Subcutaneous abdominal adipose tissue (tissue), 5 donors: ENCODE data around the gene KCND3.
"Not testable (repeated sequence)": the region's sequence is repeated elsewhere in the genome, so short reads cannot be mapped to it uniquely, and the experiment has no call there.

Experiments used
- H3K27ac ChIP-seq: one replicate; pipeline ENCODE4 v1.7.0; 2013; ENCODE audit warnings: low read depth, mild to moderate bottlenecking, inconsistent platforms, low read length, moderate library complexity
- H3K27me3 ChIP-seq, 5 donors: one replicate each; pipeline ENCODE4 v1.7.0; 2013; ENCODE audit warnings: low read length in 5 of 5, inconsistent platforms in 1 of 5; ENCODE audit not compliant: control insufficient read depth in 5 of 5, insufficient read depth in 4 of 5
- H3K36me3 ChIP-seq, 5 donors: one replicate each; pipeline ENCODE4 v1.7.0; 2013; ENCODE audit warnings: low read length in 5 of 5; ENCODE audit not compliant: control insufficient read depth in 5 of 5, insufficient read depth in 5 of 5
- H3K4me1 ChIP-seq, 5 donors: one replicate each; pipeline ENCODE4 v1.7.0; 2013; ENCODE audit warnings: low read length in 5 of 5, mild to moderate bottlenecking in 3 of 5, moderate library complexity in 1 of 5; ENCODE audit not compliant: control insufficient read depth in 5 of 5, insufficient read depth in 5 of 5
- H3K4me3 ChIP-seq, 5 donors: one replicate each; pipeline ENCODE4 v1.7.0; 2013; ENCODE audit warnings: low read length in 5 of 5, low read depth in 1 of 5
- H3K9ac ChIP-seq, 5 donors: one replicate each; pipeline ENCODE4 v1.7.0; 2013; ENCODE audit warnings: low read length in 5 of 5, mild to moderate bottlenecking in 4 of 5, moderate library complexity in 3 of 5
- H3K9me3 ChIP-seq, 5 donors: one replicate each; pipeline ENCODE4 v1.7.0; 2013; ENCODE audit warnings: low read length in 5 of 5; ENCODE audit not compliant: control insufficient read depth in 5 of 5
- donor health status: healthy.
- donor health status: healthy.
- donor health status: healthy.
- donor health status: healthy.
- donor health status: healthy.

KCND3 gene

GRCh38 chr1:111813440-111814304 is 175.8 kb downstream of the KCND3 start:
- Histone ChIP-seq H3K4me1 (no peaks in the 10 kb centered on the region), H3K36me3 (no peaks in the 10 kb centered on the region), H3K9ac (no peak overlapping the region), H3K9me3 (no peaks in the 10 kb centered on the region), H3K27me3 (no peaks in the 10 kb centered on the region), H3K4me3 (no peak overlapping the region), H3K27ac (no peak overlapping the region)

DNA sequence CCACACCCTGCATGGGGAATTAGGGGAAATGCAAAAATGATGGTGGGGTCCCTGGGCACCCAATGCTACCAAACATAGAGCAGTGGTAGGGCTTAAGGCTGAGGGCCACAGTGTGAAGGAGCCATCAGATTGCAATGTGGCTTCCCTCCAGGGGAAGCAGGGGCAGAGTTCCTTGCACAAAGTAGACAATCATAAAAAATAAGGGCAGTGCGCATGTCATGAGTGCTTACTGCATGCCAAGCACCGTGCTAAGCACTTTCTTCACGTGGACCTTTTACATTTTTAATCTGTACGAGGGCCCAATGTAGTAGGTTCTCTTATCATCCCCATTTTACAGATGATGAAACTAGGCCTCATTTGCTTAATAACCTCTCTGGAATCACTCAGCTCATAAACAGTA is 177.2 kb downstream of the KCND3 start:
- Histone ChIP-seq H3K36me3 (no peaks in the 10 kb centered on the region), H3K9ac (no peak overlapping the region), H3K27ac (no peak overlapping the region), H3K9me3 (no peaks in the 10 kb centered on the region), H3K27me3 (no peaks in the 10 kb centered on the region), H3K4me3 (no peak overlapping the region), H3K4me1 (no peaks in the 10 kb centered on the region)

DNA sequence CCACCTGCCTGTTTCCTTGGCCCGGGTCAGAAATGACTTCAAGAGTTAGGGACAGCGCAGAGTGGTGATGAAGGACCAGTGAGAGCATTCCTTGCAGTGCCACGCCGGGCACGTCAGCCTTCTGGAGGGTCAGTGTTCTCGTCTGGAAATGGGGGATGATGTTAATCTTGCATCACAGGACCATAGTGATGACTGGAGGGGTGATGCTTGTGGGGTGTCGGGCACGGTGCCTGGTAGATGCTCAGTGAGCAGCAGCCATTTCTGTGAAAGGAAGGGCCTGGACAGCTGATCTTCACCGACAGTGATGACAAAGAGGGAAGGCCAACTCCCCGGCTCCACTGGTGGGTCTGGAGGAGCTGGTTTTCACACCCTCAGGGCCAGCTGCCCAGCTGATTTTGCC is 177.6 kb downstream of the KCND3 start:
- H3K27ac ChIP-seq = no peak overlapping the region
- H3K9me3 ChIP-seq = no peaks in the 10 kb centered on the region
- H3K9ac ChIP-seq = no peak overlapping the region
- no peak overlapping the region for H3K4me3 ChIP-seq
- no peaks in the 10 kb centered on the region for H3K36me3 ChIP-seq
- H3K27me3 ChIP-seq = no peaks in the 10 kb centered on the region
- H3K4me1 ChIP-seq = no peaks in the 10 kb centered on the region

- Histone ChIP-seq H3K27me3 (peaks cover 0 to 4% (median 0%) of the 10 kb centered on the region in 5 donors), H3K4me3 (no peak overlapping the region), H3K9me3 (no peaks in the 10 kb centered on the region), H3K4me1 (no peaks in the 10 kb centered on the region), H3K9ac (no peak overlapping the region), H3K27ac (no peak overlapping the region), H3K36me3 (no peaks in the 10 kb centered on the region)
These were observed 184.2 kb downstream of the KCND3 start for GRCh38 chr1:111805251-111805650.

GRCh38 chr1:111804776-111805175 is 184.7 kb downstream of the KCND3 start:
- Histone ChIP-seq H3K9me3 (no peaks in the 10 kb centered on the region), H3K27ac (no peak overlapping the region), H3K9ac (no peak overlapping the region), H3K4me3 (no peak overlapping the region), H3K27me3 (peaks cover 0 to 4% (median 0%) of the 10 kb centered on the region in 5 donors), H3K4me1 (no peaks in the 10 kb centered on the region), H3K36me3 (no peaks in the 10 kb centered on the region)

DNA sequence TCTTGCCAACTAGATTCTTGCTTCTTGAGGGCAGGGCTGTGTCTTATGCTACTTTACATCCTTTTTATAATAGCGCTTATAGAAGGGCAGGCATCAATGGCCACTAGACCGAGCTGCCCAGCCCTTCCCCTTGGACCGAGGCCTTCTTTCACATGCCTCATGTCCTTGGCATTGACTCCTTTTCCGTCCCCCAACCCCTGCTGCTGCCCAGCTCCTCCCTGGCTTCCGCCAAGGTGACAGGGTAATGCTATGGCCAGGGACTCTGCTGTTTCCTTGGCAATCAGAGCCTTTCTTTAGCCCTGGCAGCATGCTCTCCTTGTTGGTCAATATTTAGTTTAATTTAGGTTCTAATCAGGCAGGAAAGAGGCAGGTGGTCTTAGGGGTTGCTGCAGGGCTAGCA is 185.5 kb downstream of the KCND3 start:
- Histone ChIP-seq H3K36me3 (no peaks in the 10 kb centered on the region), H3K4me1 (no peaks in the 10 kb centered on the region), H3K9ac (no peak overlapping the region), H3K27me3 (peaks cover 0 to 4% (median 0%) of the 10 kb centered on the region in 5 donors), H3K27ac (no peak overlapping the region), H3K4me3 (no peak overlapping the region), H3K9me3 (no peaks in the 10 kb centered on the region)

DNA sequence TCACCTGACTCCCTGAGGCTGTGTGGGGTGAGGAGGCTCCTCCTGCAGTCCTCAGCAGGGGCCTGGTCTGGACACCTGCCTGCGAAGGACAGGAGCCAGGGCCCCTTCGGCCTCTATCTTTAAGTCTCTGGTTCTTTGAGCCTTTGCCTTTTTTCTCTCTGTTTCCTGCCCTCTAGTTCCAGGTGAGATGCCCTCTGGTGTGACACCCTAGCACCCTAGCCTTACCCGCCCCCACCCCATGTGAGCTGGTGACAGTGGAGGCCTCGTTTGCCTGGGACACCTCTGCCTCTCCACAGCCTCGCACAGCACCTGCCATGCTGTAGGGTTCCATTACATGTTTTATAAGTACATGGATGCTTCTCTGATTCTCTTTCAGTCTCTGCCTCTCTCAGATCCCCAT is 186.5 kb downstream of the KCND3 start:
- H3K27me3 ChIP-seq = peaks cover 0 to 4% (median 0%) of the 10 kb centered on the region in 5 donors

DNA sequence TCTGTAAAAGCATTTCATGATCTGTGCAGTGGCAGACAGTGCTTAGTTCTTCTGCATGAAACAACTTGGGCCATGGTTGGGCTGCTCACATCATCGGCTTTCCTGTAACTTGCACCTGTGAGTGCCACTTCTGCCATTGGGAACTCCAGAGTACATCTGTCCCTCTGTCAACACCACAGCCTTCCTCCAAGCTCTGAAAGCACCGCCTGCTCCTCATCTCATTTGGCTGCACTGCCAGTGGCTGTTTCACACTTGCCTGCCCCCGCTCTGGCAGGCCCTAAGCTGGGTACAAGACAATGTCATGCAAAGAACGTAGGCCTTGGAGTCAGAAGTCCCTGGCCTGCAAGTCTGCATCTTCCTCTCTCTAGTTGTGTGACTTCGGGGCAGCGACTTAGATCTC is 187.4 kb downstream of the KCND3 start:
- Histone ChIP-seq H3K27me3 (peaks cover 0 to 4% (median 0%) of the 10 kb centered on the region in 5 donors), H3K4me1 (no peaks in the 10 kb centered on the region), H3K36me3 (no peaks in the 10 kb centered on the region), H3K9ac (no peak overlapping the region), H3K27ac (no peak overlapping the region), H3K4me3 (no peak overlapping the region), H3K9me3 (no peaks in the 10 kb centered on the region)

More for the DNA sequence above, 186.5 kb downstream of the KCND3 start:
- no peaks in the 10 kb centered on the region for H3K9me3 ChIP-seq
- H3K27ac ChIP-seq = no peak overlapping the region
- H3K4me1 ChIP-seq = no peaks in the 10 kb centered on the region
- H3K36me3 ChIP-seq = no peaks in the 10 kb centered on the region
- H3K4me3 ChIP-seq = no peak overlapping the region
- H3K9ac ChIP-seq = no peak overlapping the region

- Histone ChIP-seq H3K4me3 (no peak overlapping the region), H3K9me3 (no peaks in the 10 kb centered on the region), H3K4me1 (no peaks in the 10 kb centered on the region), H3K27ac (no peak overlapping the region), H3K36me3 (no peaks in the 10 kb centered on the region), H3K27me3 (peaks cover 0 to 4% (median 0%) of the 10 kb centered on the region in 5 donors), H3K9ac (no peak overlapping the region)
These were observed 188.2 kb downstream of the KCND3 start for GRCh38 chr1:111801071-111801850.

DNA sequence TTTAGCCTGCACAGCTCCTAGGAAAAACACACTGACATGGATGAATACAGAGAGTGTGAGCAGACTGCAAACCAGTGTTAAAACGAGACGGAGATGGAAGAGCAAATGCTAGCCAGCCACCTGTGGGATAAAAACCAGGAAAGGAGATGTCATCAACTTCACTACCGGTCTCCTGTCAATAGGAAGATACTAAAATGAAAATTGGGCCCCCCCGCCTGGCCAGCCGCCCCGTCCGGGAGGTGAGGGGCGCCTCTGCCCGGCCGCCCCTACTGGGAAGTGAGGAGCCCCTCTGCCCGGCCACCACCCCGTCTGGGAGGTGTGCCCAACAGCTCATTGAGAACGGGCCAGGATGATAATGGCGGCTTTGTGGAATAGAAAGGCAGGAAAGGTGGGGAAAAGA is 189.7 kb downstream of the KCND3 start:
- H3K9me3 ChIP-seq, H3K27ac ChIP-seq, H3K36me3 ChIP-seq, H3K27me3 ChIP-seq, H3K4me1 ChIP-seq, H3K4me3 ChIP-seq, H3K9ac ChIP-seq: not testable (repeated sequence)
